Measurements from ENCODE around the gene KHDC4.
A peak's percentile ranks its signal among the peaks of the same experiment; 100 is the strongest.

KHDC4 gene

DNA sequence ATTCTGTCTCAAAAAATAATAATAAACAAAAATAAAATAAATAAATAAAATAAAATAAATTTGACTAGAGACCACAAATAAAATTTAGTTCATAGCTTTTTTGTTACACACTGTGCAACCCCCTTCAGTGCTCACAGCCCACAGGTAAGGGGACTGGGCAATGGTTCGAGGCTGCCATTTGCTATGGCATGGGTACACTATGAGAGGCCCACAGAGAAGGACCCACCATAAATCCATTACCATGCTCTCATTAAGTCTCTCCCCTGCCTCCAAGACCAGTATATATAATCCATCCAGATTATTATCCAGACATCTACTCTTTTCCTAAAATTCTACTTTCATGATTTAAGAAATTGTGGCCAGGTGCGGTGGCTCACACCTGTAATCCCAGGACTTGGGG, 14.4 kb downstream of the KHDC4 start:
- no peak for DNase-seq
- Histone ChIP-seq H3K27ac (no peak overlapping the region), H3K27me3 (ENCODE audit: insufficient read depth, low read depth, severe bottlenecking) (no peaks in the 10 kb centered on the region), H3K36me3 (peaks cover 98% of the 10 kb centered on the region), H3K9me3 (ENCODE audit: severe bottlenecking) (no peaks in the 10 kb centered on the region), H3K4me3 (ENCODE audit: low read depth, low read length) (no peak overlapping the region)
- TF ChIP-seq, protein P1, sequence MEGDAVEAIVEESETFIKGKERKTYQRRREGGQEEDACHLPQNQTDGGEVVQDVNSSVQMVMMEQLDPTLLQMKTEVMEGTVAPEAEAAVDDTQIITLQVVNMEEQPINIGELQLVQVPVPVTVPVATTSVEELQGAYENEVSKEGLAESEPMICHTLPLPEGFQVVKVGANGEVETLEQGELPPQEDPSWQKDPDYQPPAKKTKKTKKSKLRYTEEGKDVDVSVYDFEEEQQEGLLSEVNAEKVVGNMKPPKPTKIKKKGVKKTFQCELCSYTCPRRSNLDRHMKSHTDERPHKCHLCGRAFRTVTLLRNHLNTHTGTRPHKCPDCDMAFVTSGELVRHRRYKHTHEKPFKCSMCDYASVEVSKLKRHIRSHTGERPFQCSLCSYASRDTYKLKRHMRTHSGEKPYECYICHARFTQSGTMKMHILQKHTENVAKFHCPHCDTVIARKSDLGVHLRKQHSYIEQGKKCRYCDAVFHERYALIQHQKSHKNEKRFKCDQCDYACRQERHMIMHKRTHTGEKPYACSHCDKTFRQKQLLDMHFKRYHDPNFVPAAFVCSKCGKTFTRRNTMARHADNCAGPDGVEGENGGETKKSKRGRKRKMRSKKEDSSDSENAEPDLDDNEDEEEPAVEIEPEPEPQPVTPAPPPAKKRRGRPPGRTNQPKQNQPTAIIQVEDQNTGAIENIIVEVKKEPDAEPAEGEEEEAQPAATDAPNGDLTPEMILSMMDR (IDR thresholded peaks at IDR 0.05; ENCODE audit: low read depth, low read length): no peak

DNA sequence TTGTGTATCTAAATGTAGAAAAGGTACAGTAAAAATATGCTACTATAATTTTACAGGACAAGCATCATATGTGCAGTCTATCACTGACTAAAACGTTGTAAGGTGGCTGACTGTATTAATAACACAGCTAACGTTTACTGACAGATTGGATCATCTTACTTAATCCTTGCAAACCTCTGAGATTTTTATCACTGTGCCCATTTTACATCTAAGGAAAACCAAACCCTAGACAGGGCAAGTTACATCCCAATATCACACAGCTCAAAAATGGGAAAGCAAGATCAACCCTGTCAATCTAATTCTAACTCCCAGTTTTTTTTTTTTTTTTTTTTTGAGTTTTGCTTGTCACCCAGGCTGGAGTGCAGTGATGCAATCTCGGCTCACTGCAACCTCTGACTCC, 15.6 kb downstream of the KHDC4 start:
- H3K4me3 ChIP-seq (ENCODE audit: low read depth, low read length): no peak overlapping the region
- TF ChIP-seq, protein P1 (IDR thresholded peaks at IDR 0.05; ENCODE audit: low read depth, low read length): no peak
- H3K9me3 ChIP-seq (ENCODE audit: severe bottlenecking): no peaks in the 10 kb centered on the region
- H3K27me3 ChIP-seq (ENCODE audit: insufficient read depth, low read depth, severe bottlenecking): no peaks in the 10 kb centered on the region
- H3K27ac ChIP-seq: no peak overlapping the region
- DNase-seq: no peak
- H3K36me3 ChIP-seq: peaks cover 98% of the 10 kb centered on the region

DNA sequence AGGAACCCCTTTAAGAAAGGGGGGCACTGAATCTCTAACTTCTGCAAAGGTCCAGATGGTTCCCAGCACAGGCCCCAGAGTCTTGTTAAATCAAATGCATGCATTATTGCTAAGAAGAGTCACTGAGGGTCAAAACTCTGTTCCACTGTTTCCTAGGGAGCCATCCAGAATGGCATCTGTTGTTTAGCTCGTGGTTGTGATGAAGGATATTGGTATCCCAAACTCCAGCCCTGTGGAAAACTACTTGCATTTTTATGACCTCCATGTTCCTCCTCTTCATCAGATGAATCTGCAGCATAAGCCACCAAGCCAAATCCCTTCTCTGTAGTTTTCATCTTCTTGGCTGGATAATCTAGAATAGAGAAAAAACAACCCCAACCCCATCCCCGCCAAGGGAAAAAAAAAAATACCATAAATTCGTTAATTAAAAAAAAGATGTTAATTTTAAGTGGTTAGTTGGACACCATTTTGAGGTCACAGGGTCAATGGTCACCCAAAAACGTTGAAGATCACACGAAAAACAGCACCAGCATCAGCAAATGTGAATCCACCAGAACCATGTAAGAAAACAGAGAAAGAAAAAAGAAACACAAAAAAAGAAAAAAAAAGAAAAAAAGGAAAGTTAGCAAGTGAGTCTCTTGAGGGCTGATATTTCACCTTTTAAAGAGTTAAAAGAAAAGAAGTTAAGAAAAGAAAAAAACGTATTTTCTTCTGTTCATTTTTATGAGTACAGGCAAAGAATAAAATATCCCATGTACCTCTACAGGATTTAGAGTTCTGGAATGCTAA, 20.1 kb downstream of the KHDC4 start:
- no peaks in the 10 kb centered on the region for H3K27me3 ChIP-seq (ENCODE audit: insufficient read depth, low read depth, severe bottlenecking)
- H3K27ac ChIP-seq: no peak overlapping the region
- H3K4me3 ChIP-seq (ENCODE audit: low read depth, low read length): no peak overlapping the region
- H3K36me3 ChIP-seq: peaks cover 89% of the 10 kb centered on the region
- no peaks in the 10 kb centered on the region for H3K9me3 ChIP-seq (ENCODE audit: severe bottlenecking)
- DNase-seq: no peak
- TF ChIP-seq, protein P1 (IDR thresholded peaks at IDR 0.05; ENCODE audit: low read depth, low read length): no peak

DNA sequence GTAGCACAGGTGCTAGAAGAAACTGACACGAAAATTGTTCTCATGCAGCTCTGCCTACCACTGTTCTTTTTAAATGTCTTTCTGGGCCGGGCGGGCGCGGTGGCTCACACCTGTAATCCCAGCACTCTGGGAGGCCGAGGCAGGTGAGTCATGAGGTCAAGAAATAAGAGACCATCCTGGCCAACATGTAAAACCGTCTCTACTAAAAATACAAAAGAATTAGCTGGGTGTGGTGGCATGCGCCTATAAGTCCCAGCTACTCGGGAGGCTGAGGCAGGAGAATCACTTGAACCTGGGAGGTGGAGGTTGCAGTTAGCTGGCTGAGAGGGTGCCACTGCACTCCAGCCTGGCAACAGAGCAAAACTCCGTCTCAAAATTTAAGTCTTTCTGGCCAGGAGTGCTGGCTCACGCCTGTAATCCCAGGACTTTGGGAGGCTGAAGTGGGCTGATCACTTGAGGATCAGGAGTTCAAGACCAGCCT, 22.1 kb downstream of the KHDC4 start:
- Histone ChIP-seq H3K9me3 (ENCODE audit: severe bottlenecking) (no peaks in the 10 kb centered on the region), H3K4me3 (ENCODE audit: low read depth, low read length) (no peak overlapping the region), H3K27me3 (ENCODE audit: insufficient read depth, low read depth, severe bottlenecking) (no peaks in the 10 kb centered on the region), H3K27ac (no peak overlapping the region; the same call in 1 of the 2 replicates), H3K36me3 (peaks cover 91% of the 10 kb centered on the region)
- TF ChIP-seq, protein P1 (IDR thresholded peaks at IDR 0.05; ENCODE audit: low read depth, low read length): no peak
- no peak for DNase-seq

DNA sequence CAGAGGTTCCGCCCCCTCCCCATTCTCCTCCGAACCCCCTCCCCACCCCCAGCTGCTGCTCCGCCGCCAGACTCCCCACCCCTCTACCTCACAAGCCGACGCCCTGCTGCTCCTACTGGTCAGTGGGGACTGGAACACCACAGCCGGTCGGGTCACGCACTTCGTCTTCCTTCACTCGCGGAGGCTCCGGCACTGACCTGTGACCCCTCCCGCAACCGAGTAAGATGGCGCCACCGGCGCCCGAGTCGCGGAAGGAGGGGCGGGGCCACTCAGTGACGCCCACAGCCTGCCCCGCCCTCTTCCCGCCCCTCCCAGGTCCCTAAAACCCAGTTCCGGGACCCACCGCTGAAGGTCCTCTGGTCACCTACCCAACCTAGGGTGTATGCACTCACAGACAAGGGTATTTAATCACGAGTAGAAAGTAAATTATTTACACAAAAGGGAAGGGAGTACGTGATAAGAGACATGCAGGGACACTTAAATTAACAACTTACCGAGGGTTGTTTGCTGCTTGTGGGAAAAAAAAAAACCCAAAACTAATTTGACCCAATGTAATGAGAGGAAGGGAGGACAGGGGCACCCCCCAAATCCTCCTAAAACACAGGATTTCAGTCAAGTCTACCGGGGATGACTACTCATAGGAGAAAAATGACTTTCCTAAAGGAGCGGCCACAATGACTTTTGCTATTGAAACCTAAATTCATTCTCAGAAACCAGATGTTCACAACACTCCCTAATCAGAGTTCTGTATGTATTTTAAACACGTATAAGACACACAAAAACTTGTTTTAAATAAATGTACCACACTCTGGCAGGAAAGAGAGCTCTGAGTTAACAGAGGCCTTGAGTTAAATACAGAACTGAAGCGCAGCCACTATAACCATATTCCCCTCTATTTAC, 22.8 kb downstream of the KHDC4 start, which contains the start of gene RIT1:
TSS of gene RIT1 (minus strand) at position 194 of the 900 bp plus-strand sequence. CDS start 588 bp downstream, outside the sequence.
- Histone ChIP-seq H3K36me3 (peaks cover 91% of the 10 kb centered on the region), H3K4me3 (ENCODE audit: low read depth, low read length) (peak within 1 kb of the TSS; percentile 83), H3K9me3 (ENCODE audit: severe bottlenecking) (no peaks in the 10 kb centered on the region), H3K27ac (peak within 1 kb of the TSS; percentile 75), H3K27me3 (ENCODE audit: insufficient read depth, low read depth, severe bottlenecking) (no peaks in the 10 kb centered on the region)
- DNase-seq: peak; percentile 95
- TF ChIP-seq, protein P1 (IDR thresholded peaks at IDR 0.05; ENCODE audit: low read depth, low read length): no peak

Data from WERI-Rb-1 (cell line).